HepG2 (cell line): ENCODE measurements around the gene ARHGEF16. TPM values are rescaled to one million over a fixed set of nuclear protein-coding genes. Genes with fewer than 3 reads are reported as not detected.
A peak's percentile ranks its signal among the peaks of the same experiment; 100 is the strongest.

ENCODE experiments used
- CCDC6 ChIP-seq: sonication (generic); formaldehyde crosslinking; IDR thresholded peaks from 2 replicates; pipeline ENCODE4 v1.8.1; 2022; ENCODE audit warnings: mild to moderate bottlenecking, missing genetic modification reagents, moderate library complexity
- ELF4 ChIP-seq: sonication (generic); formaldehyde crosslinking; IDR thresholded peaks from 2 replicates; pipeline ENCODE4 v1.5.0; 2020; ENCODE audit warnings: missing genetic modification reagents, mild to moderate bottlenecking, moderate library complexity, borderline replicate concordance
- HMG20B ChIP-seq: conservative IDR thresholded peaks from 2 replicates; pipeline ENCODE4 v1.6.1; 2016; ENCODE audit warnings: missing genetic modification reagents, missing compliant biosample characterization
- SMARCE1 ChIP-seq: fragments of 450-650 bp; IDR thresholded peaks from 2 replicates; pipeline ENCODE4 v1.6.1; 2017; ENCODE audit warnings: borderline replicate concordance
- SRSF1 ChIP-seq: fragments of 200-400 bp; formaldehyde crosslinking; optimal IDR thresholded peaks from 2 replicates; pipeline ENCODE3; 2017; ENCODE audit warnings: mild to moderate bottlenecking, low read depth, low read length, moderate library complexity
- ZNF121 ChIP-seq: sonication (generic); formaldehyde crosslinking; IDR thresholded peaks from 2 replicates; pipeline ENCODE4 v1.5.0; 2020; ENCODE audit warnings: mild to moderate bottlenecking, missing genetic modification reagents
- ZNF343 ChIP-seq: sonication (generic); formaldehyde crosslinking; IDR thresholded peaks from 2 replicates; pipeline ENCODE4 v1.4.0; 2020; ENCODE audit warnings: mild to moderate bottlenecking, missing genetic modification reagents
- ZNF713 ChIP-seq: sonication (generic); formaldehyde crosslinking; IDR thresholded peaks from 2 replicates; pipeline ENCODE4 v1.4.0; 2020; ENCODE audit warnings: mild to moderate bottlenecking, missing genetic modification reagents
- polyA plus RNA-seq, 8 experiments: library from polyadenylated mRNA; depleted of rRNA in 3 of 8; stranded (reverse) in 7 of 8; unstranded in 1 of 8; fragments of >200 nt; fragmentation: Illumina TruSeq in 4 of 8; extraction: Trizol in 4 of 8; gene quantifications; 2 replicates each; pipeline versions ENCODE4 v1.2.1 to v1.2.3, GENCODE V29; 2011 to 2016; ENCODE audit warnings: low read depth in 4 of 8, missing spikeins in 1 of 8, mixed read lengths in 1 of 8; ENCODE audit not compliant: insufficient read depth in 1 of 8
- total RNA-seq, 5 experiments: library from RNA; depleted of rRNA; stranded (reverse); fragments of >200 nt; fragmentation: Illumina TruSeq; extraction: Trizol; gene quantifications; 2 replicates each; pipeline ENCODE4 v1.2.3, GENCODE V29; 2016; ENCODE audit warnings: low read depth in 1 of 5
- TF ChIP-seq, protein P1 (sequence below): sonication (generic); formaldehyde crosslinking; IDR thresholded peaks from 2 replicates; pipeline ENCODE4 v1.5.1; 2020; ENCODE audit warnings: missing genetic modification reagents, mild to moderate bottlenecking, borderline replicate concordance
- TF ChIP-seq, protein P2 (sequence below): sonication (generic); formaldehyde crosslinking; IDR thresholded peaks from 2 replicates; pipeline ENCODE4 v1.4.0; 2020; ENCODE audit warnings: mild to moderate bottlenecking, low read depth, missing genetic modification reagents
- TF ChIP-seq, protein P3 (sequence below): IDR thresholded peaks from 2 replicates; pipeline ENCODE4 v1.4.0; 2020; ENCODE audit warnings: mild to moderate bottlenecking, missing genetic modification reagents
- TF ChIP-seq, protein P4 (sequence below): sonication (generic); formaldehyde crosslinking; IDR thresholded peaks from 2 replicates; pipeline ENCODE4 v1.4.0; 2020; ENCODE audit warnings: missing genetic modification reagents
- TF ChIP-seq, protein P5 (sequence below): sonication (generic); formaldehyde crosslinking; IDR thresholded peaks from 2 replicates; pipeline ENCODE4 v1.5.0; 2020; ENCODE audit warnings: mild to moderate bottlenecking, missing genetic modification reagents, moderate library complexity
- TF ChIP-seq, protein P6 (sequence below): sonication (generic); formaldehyde crosslinking; IDR thresholded peaks from 2 replicates; pipeline ENCODE4 v1.4.0; 2020; ENCODE audit warnings: mild to moderate bottlenecking, missing genetic modification reagents

Gene ARHGEF16
- total and polyA plus RNA-seq, 2 of the 13 experiments (the other 11 are each of a cell fraction or from before 2014, with no cell fraction given), result 20.3 to 39.9 TPM

DNA sequence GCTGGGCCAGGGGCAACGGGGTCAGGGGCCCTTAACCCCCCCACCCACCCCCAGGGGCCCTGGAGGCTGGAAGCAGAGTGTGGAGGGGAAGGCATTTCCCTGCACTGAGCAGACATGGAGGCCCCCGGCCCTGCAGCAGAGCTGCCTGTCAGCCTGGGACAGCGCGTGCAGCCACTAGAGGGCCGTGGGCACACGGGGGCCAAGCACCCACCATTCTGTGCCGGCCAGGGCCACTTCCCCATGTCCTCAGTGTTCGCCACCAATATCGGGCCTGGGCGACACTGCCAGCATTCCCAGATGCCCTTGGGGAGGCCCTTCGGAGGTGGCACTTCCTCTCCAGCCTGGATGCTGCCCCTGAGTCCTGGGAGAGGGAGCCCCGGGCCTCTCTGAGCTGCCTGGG lies 23.2 kb upstream of the ARHGEF16 start (continued):
- TF ChIP-seq, protein P1, sequence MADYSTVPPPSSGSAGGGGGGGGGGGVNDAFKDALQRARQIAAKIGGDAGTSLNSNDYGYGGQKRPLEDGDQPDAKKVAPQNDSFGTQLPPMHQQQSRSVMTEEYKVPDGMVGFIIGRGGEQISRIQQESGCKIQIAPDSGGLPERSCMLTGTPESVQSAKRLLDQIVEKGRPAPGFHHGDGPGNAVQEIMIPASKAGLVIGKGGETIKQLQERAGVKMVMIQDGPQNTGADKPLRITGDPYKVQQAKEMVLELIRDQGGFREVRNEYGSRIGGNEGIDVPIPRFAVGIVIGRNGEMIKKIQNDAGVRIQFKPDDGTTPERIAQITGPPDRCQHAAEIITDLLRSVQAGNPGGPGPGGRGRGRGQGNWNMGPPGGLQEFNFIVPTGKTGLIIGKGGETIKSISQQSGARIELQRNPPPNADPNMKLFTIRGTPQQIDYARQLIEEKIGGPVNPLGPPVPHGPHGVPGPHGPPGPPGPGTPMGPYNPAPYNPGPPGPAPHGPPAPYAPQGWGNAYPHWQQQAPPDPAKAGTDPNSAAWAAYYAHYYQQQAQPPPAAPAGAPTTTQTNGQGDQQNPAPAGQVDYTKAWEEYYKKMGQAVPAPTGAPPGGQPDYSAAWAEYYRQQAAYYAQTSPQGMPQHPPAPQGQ (CRISPR knock-in tag), result no peak
- TF ChIP-seq, protein P2, sequence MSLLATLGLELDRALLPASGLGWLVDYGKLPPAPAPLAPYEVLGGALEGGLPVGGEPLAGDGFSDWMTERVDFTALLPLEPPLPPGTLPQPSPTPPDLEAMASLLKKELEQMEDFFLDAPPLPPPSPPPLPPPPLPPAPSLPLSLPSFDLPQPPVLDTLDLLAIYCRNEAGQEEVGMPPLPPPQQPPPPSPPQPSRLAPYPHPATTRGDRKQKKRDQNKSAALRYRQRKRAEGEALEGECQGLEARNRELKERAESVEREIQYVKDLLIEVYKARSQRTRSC, result no peak
- TF ChIP-seq ZNF343 (CRISPR knock-in tag) (no peak), HMG20B (CRISPR knock-in tag) (no peak), ELF4 (CRISPR knock-in tag) (no peak), CCDC6 (CRISPR knock-in tag) (no peak), SRSF1 (peak; percentile 62), SMARCE1 (no peak), ZNF121 (CRISPR knock-in tag) (no peak), ZNF713 (CRISPR knock-in tag) (no peak)
- TF ChIP-seq, protein P3, sequence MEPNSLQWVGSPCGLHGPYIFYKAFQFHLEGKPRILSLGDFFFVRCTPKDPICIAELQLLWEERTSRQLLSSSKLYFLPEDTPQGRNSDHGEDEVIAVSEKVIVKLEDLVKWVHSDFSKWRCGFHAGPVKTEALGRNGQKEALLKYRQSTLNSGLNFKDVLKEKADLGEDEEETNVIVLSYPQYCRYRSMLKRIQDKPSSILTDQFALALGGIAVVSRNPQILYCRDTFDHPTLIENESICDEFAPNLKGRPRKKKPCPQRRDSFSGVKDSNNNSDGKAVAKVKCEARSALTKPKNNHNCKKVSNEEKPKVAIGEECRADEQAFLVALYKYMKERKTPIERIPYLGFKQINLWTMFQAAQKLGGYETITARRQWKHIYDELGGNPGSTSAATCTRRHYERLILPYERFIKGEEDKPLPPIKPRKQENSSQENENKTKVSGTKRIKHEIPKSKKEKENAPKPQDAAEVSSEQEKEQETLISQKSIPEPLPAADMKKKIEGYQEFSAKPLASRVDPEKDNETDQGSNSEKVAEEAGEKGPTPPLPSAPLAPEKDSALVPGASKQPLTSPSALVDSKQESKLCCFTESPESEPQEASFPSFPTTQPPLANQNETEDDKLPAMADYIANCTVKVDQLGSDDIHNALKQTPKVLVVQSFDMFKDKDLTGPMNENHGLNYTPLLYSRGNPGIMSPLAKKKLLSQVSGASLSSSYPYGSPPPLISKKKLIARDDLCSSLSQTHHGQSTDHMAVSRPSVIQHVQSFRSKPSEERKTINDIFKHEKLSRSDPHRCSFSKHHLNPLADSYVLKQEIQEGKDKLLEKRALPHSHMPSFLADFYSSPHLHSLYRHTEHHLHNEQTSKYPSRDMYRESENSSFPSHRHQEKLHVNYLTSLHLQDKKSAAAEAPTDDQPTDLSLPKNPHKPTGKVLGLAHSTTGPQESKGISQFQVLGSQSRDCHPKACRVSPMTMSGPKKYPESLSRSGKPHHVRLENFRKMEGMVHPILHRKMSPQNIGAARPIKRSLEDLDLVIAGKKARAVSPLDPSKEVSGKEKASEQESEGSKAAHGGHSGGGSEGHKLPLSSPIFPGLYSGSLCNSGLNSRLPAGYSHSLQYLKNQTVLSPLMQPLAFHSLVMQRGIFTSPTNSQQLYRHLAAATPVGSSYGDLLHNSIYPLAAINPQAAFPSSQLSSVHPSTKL, result no peak
- TF ChIP-seq, protein P4, sequence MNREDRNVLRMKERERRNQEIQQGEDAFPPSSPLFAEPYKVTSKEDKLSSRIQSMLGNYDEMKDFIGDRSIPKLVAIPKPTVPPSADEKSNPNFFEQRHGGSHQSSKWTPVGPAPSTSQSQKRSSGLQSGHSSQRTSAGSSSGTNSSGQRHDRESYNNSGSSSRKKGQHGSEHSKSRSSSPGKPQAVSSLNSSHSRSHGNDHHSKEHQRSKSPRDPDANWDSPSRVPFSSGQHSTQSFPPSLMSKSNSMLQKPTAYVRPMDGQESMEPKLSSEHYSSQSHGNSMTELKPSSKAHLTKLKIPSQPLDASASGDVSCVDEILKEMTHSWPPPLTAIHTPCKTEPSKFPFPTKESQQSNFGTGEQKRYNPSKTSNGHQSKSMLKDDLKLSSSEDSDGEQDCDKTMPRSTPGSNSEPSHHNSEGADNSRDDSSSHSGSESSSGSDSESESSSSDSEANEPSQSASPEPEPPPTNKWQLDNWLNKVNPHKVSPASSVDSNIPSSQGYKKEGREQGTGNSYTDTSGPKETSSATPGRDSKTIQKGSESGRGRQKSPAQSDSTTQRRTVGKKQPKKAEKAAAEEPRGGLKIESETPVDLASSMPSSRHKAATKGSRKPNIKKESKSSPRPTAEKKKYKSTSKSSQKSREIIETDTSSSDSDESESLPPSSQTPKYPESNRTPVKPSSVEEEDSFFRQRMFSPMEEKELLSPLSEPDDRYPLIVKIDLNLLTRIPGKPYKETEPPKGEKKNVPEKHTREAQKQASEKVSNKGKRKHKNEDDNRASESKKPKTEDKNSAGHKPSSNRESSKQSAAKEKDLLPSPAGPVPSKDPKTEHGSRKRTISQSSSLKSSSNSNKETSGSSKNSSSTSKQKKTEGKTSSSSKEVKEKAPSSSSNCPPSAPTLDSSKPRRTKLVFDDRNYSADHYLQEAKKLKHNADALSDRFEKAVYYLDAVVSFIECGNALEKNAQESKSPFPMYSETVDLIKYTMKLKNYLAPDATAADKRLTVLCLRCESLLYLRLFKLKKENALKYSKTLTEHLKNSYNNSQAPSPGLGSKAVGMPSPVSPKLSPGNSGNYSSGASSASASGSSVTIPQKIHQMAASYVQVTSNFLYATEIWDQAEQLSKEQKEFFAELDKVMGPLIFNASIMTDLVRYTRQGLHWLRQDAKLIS (CRISPR knock-in tag), result no peak
- TF ChIP-seq, protein P5, sequence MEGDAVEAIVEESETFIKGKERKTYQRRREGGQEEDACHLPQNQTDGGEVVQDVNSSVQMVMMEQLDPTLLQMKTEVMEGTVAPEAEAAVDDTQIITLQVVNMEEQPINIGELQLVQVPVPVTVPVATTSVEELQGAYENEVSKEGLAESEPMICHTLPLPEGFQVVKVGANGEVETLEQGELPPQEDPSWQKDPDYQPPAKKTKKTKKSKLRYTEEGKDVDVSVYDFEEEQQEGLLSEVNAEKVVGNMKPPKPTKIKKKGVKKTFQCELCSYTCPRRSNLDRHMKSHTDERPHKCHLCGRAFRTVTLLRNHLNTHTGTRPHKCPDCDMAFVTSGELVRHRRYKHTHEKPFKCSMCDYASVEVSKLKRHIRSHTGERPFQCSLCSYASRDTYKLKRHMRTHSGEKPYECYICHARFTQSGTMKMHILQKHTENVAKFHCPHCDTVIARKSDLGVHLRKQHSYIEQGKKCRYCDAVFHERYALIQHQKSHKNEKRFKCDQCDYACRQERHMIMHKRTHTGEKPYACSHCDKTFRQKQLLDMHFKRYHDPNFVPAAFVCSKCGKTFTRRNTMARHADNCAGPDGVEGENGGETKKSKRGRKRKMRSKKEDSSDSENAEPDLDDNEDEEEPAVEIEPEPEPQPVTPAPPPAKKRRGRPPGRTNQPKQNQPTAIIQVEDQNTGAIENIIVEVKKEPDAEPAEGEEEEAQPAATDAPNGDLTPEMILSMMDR (CRISPR knock-in tag), result peak; percentile 84
- TF ChIP-seq, protein P6, sequence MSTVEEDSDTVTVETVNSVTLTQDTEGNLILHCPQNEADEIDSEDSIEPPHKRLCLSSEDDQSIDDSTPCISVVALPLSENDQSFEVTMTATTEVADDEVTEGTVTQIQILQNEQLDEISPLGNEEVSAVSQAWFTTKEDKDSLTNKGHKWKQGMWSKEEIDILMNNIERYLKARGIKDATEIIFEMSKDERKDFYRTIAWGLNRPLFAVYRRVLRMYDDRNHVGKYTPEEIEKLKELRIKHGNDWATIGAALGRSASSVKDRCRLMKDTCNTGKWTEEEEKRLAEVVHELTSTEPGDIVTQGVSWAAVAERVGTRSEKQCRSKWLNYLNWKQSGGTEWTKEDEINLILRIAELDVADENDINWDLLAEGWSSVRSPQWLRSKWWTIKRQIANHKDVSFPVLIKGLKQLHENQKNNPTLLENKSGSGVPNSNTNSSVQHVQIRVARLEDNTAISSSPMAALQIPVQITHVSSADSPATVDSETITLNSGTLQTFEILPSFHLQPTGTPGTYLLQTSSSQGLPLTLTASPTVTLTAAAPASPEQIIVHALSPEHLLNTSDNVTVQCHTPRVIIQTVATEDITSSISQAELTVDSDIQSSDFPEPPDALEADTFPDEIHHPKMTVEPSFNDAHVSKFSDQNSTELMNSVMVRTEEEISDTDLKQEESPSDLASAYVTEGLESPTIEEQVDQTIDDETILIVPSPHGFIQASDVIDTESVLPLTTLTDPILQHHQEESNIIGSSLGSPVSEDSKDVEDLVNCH (CRISPR knock-in tag), result no peak
